GM19372 (cell line): ENCODE data around the gene ATP5MC2.

Experiments
- ATAC-seq: cut with Tn5 transposase; IDR thresholded peaks from one replicate; pipeline ENCODE4 v1.9.1; 2021; ENCODE audit warnings: mild to moderate bottlenecking, low read depth, moderate library complexity; ENCODE audit not compliant: unreplicated experiment

Gene ATP5MC2

DNA sequence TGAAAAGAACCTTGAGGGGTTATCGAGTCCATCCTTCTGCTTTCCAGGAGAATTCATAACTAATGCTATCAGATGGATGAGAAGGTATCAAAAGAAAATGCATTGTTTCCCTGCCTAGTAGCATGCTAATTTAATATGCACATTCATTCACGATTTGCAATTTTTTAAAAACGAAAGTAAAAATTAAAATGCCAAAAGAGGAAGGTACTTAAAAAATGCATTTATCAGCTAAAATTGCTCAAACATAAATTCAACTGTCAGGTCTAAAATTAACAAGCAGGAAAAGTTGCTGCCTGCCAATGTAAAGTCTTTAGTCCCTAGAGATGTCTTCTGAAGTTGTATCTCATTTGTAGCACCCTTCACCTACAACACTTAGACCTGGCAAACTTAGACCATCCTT lies 57.6 kb downstream of the ATP5MC2 start:
- no peak for ATAC-seq

DNA sequence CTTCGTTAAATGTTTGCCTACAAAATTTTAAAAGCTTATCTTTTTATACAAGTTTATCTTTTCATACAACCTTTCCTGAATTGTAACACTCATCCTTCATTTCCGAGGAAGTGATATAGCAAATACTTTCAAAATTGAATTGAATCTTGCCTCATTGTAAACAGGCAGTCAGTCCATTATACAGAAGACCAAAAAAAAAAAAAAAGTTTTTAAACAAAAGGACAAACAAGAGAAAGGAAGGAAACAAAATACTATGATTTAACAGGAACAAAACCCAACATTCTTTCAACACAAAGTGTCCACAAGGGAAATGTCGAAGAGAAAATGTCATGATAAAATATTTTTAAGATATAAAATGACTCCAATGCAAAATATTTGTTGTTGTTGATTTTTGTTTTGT lies 58.2 kb downstream of the ATP5MC2 start:
- no peak for ATAC-seq

DNA sequence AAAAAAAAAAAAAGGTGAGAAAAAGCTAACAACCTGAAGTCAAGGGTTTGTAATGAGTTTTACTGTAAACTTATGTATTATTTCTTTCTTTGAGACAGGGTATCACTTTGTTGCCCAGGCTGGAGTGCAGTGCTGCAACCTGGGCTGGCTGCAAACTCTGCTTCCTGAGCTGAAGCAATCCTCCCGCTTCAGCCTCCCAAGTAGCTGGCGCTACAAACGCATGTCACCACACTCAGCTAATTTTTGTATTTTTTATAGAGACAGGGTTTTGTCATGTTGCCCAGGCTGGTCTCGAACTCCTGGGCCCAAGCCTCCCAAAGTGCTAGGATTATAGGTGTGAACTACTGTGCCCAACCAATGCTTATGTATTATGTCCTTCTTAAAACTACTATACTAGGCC lies 58.9 kb downstream of the ATP5MC2 start:
- ATAC-seq: no peak
